ENCODE data around the gene TTC28.
"Not testable (repeated sequence)": the region's sequence is repeated elsewhere in the genome, so short reads cannot be mapped to it uniquely, and the experiment has no call there.

DNA sequence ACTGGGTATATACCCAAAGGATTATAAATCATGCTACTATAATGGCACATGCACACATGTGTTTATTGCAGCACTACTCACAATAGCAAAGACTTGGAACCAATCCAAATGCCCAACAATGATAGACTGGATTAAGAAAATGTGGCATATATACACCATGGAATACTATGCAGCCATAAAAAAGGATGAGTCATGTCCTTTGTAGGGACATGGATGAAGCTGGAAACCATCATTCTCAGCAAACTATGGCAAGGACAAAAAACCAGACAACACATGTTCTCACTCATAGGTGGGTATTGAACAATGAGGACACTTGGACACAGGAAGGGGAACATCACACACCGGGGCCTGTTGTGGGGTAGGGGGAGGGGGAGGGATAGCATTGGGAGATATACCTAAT lies 216.2 kb downstream of the TTC28 start:
- TF ChIP-seq, protein P1, sequence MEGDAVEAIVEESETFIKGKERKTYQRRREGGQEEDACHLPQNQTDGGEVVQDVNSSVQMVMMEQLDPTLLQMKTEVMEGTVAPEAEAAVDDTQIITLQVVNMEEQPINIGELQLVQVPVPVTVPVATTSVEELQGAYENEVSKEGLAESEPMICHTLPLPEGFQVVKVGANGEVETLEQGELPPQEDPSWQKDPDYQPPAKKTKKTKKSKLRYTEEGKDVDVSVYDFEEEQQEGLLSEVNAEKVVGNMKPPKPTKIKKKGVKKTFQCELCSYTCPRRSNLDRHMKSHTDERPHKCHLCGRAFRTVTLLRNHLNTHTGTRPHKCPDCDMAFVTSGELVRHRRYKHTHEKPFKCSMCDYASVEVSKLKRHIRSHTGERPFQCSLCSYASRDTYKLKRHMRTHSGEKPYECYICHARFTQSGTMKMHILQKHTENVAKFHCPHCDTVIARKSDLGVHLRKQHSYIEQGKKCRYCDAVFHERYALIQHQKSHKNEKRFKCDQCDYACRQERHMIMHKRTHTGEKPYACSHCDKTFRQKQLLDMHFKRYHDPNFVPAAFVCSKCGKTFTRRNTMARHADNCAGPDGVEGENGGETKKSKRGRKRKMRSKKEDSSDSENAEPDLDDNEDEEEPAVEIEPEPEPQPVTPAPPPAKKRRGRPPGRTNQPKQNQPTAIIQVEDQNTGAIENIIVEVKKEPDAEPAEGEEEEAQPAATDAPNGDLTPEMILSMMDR (IDR thresholded peaks at IDR 0.05; ENCODE audit: poor library complexity, severe bottlenecking): not testable (repeated sequence)
- not testable (repeated sequence) for TF ChIP-seq EZH2 (IDR thresholded peaks at IDR 0.05; ENCODE audit: borderline replicate concordance, insufficient read depth, low read length, poor library complexity, severe bottlenecking); TAF1 (IDR thresholded peaks at IDR 0.05; ENCODE audit: low read depth); RAD21 (conservative IDR thresholded peaks at IDR 0.05); POLR2AphosphoS5 (IDR thresholded peaks at IDR 0.05); SMC3 (conservative IDR thresholded peaks at IDR 0.05; ENCODE audit: poor library complexity)
- TF ChIP-seq, protein P2, sequence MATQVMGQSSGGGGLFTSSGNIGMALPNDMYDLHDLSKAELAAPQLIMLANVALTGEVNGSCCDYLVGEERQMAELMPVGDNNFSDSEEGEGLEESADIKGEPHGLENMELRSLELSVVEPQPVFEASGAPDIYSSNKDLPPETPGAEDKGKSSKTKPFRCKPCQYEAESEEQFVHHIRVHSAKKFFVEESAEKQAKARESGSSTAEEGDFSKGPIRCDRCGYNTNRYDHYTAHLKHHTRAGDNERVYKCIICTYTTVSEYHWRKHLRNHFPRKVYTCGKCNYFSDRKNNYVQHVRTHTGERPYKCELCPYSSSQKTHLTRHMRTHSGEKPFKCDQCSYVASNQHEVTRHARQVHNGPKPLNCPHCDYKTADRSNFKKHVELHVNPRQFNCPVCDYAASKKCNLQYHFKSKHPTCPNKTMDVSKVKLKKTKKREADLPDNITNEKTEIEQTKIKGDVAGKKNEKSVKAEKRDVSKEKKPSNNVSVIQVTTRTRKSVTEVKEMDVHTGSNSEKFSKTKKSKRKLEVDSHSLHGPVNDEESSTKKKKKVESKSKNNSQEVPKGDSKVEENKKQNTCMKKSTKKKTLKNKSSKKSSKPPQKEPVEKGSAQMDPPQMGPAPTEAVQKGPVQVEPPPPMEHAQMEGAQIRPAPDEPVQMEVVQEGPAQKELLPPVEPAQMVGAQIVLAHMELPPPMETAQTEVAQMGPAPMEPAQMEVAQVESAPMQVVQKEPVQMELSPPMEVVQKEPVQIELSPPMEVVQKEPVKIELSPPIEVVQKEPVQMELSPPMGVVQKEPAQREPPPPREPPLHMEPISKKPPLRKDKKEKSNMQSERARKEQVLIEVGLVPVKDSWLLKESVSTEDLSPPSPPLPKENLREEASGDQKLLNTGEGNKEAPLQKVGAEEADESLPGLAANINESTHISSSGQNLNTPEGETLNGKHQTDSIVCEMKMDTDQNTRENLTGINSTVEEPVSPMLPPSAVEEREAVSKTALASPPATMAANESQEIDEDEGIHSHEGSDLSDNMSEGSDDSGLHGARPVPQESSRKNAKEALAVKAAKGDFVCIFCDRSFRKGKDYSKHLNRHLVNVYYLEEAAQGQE (IDR thresholded peaks at IDR 0.05; ENCODE audit: borderline replicate concordance): not testable (repeated sequence)

Measured in neural cell (in vitro differentiated cells).